ENCODE results near the gene ZBTB9.

Gene ZBTB9

DNA sequence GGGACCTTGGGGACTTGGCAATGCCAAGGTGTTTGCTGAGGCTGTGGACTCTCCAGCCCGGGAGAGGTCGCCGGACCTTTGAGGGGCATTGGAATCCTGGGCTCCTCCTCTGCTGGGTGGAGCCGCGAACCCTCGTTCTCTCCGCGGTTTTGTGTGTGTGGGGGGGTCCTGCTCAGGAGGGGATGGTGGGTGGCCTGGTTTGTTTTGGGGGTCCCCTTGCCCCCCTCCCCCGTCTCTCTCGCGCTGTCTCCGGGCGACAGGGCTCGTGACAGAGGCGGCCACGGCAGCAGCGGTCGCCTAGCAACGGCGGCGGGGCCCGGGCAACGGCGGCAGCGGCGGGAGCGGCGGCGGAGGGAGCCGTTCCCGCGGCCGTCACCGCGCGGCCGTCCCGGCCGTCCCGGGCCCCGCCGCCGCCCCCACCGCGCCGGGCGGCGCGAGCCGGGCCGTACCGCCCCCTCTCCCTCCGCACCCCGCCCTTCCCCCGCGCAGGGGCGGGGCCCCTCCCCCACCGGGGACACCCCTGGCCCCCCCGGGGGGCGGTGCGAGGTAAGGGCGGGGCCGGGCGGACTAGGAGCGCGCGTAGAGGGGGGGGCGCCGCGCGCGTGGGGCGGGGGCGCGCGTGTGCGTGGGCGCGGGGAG lies 26.7 kb upstream of the ZBTB9 start:
- TF ChIP-seq, protein P1, sequence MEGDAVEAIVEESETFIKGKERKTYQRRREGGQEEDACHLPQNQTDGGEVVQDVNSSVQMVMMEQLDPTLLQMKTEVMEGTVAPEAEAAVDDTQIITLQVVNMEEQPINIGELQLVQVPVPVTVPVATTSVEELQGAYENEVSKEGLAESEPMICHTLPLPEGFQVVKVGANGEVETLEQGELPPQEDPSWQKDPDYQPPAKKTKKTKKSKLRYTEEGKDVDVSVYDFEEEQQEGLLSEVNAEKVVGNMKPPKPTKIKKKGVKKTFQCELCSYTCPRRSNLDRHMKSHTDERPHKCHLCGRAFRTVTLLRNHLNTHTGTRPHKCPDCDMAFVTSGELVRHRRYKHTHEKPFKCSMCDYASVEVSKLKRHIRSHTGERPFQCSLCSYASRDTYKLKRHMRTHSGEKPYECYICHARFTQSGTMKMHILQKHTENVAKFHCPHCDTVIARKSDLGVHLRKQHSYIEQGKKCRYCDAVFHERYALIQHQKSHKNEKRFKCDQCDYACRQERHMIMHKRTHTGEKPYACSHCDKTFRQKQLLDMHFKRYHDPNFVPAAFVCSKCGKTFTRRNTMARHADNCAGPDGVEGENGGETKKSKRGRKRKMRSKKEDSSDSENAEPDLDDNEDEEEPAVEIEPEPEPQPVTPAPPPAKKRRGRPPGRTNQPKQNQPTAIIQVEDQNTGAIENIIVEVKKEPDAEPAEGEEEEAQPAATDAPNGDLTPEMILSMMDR (IDR thresholded peaks at IDR 0.05): no peak
- Histone ChIP-seq H3K4me3 (peak overlapping the region; percentile 80), H3K27ac (peak overlapping the region; percentile 87 to 97)
- DNase-seq (ENCODE audit: low spot score): no peak

DNA sequence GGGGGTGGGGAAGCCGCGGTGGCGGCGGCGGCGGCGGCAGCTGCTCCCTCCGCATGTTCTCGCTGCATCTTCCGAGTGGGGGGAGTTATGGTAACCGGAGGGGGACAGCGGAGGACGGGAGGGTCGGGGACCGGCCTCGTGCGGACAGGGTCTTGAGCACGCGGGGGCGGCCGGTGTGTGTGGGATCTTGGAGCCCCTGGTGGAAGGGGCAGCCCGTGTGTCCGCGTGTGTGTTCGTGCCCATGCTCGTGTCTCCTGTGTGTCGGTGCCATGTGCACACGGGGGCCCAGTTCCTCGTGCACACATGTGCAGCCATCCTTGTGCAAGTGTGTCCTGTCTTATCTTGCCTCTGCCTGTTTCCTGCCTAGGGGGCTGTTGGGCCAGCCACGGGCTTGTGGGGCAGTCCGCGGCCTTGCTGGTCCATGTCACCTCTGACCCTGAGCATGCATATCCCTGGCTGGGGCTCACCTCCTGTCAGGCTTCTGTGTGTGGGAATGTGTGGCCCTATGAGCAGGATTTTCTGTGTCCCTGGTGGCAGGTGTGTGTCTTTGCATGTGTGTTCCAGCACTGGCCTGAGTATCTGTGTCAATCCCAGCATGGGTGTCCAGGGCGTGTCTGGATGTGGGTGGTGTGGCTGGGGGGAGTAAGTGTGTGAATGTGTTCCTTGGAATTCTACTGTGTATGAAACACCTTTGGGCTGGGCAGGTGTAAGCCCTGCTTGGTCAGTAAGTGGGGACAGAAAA lies 26.0 kb upstream of the ZBTB9 start:
- no peak for DNase-seq (ENCODE audit: low spot score)
- Histone ChIP-seq H3K27ac (peak overlapping the region; percentile 50 to 97), H3K4me3 (peak overlapping the region; percentile 80)
- TF ChIP-seq, protein P1 (IDR thresholded peaks at IDR 0.05): no peak

DNA sequence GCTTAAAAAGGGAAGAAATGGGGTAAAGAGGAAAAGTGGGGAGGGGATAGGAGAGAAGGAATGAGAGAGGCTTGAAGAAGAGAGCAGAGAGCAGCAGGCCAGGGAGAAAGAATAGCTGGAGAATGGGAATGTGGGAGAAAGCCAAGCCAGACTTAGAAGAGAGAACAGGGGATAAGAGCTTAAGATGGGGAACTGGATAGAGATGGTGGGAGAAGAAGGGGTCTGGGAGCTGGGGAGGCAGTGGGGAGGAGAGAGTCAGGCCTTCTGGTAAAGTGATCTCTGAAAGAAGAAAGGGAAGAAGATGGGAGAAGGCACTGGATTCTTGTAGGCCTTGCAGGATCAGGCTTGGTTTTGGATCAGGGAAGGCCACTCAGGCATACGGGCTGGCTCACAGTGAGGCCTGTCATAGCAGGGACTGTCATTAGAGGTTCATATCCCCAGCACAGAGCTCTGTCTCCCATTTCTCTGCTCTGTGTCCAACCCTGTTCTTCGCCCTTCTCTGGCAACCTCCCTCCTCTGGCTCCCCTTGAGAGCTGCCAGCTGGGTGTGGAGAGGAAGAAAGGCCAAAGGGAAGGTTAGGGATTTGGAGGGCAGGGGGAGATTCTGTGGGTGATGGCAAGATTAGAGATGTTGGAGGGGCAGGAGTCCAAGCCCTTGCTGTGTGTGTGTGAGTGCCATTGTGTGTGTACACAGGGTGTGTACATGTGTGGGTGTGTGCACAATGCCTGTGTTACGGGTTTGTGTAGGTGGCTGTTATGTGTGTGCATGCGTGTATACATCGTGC lies 25.2 kb upstream of the ZBTB9 start:
- no peak overlapping the region for H3K4me3 ChIP-seq
- H3K27ac ChIP-seq: peak overlapping the region; percentile 50 to 97
- TF ChIP-seq, protein P1 (IDR thresholded peaks at IDR 0.05): no peak
- no peak for DNase-seq (ENCODE audit: low spot score)

DNA sequence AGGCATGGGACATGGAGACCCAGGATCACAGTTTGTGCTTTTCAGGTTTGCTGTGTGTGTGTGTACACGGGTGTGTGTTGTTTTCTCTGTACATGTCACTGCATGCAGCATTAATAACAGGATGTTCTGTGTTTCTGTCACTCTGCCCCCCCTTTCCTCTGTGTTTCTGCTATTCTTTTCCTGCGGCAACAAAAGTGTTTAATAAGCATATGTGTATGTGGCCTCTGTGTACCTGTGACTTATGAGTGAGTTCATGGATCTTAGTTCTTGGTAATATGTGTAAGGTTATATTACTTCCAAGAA lies 24.7 kb upstream of the ZBTB9 start:
- H3K4me3 ChIP-seq: no peak overlapping the region
- DNase-seq (ENCODE audit: low spot score): no peak
- H3K27ac ChIP-seq: no peak overlapping the region
- TF ChIP-seq, protein P1 (IDR thresholded peaks at IDR 0.05): no peak

DNA sequence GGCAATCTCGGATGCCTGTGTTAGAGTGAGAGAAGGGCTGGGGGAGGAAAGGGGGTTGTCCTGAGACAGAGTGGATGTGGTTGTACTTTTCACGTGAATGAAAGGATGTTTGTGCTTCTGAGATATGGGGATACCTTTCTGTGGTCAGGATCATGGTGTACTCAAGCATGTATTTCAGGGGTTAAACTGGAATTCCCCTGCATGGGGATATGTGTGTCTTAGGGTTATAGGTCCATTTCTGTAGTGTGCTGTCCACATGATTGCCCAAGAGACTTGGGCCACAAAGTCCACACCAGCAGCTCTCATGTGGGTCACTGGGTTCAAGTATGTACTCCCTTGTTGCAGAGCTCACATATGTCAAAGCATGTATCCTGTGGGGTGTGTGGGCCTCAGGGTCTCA lies 24.0 kb upstream of the ZBTB9 start:
- H3K4me3 ChIP-seq: no peak overlapping the region
- TF ChIP-seq, protein P1 (IDR thresholded peaks at IDR 0.05): no peak
- no peak for DNase-seq (ENCODE audit: low spot score)
- H3K27ac ChIP-seq: peak overlapping the region in 1 of 2 donors; percentile 66

DNA sequence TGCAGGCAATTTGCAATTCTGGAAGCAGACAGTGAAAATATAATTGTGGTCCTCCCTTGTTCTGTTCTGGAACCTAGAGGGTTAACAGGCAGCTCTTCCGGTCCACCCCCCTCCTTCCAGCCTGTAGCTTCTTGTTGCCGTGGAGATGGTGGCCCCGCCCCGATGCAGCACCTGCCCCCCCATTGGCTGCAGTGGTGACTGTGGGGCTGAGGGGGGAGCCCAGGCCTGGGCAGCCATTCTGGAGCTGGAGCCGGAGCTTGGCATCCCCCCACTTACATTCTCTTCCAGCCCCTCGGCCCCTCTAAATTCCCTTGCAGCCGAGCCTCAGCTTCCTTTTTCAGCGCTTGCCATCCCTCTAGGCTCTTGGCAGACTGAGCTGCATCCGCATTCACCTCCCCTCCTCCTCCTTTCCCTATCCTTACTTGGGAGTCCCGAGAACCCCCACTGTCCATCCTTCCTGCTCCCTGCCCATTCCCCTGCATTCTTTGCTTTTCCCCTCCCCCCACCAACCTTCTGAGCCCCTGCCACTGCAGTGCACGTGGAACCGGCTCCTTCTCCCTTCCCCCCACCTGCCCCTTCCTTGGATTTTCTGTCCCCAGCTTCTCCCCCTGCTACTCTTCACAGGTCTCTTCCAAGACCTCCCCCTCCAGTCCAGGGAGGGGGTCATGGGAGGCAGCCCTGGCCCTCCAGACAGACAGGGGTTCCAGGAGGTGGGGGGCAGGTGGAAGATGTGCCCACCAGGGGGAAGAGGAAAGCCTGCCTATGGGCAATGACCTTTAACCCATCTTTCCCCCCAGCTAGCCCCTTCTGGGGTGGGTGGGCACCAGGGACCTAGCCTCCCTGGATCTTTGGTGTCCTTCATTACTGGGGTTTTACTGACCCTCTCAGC lies 23.1 kb upstream of the ZBTB9 start:
- Histone ChIP-seq H3K27ac (peak overlapping the region in 1 of 2 donors; percentile 66), H3K4me3 (peak overlapping the region; percentile 46)
- no peak for DNase-seq (ENCODE audit: low spot score)
- TF ChIP-seq, protein P1 (IDR thresholded peaks at IDR 0.05): no peak
